Epithelial cell of esophagus (primary cell): Measurements from ENCODE around the gene AK8.
A peak's percentile ranks its signal among the peaks of the same experiment; 100 is the strongest.

ENCODE experiments used
- DNase-seq: peaks from one replicate; pipeline ENCODE4 v3.0.0; 2010; ENCODE audit warnings: low read depth
- H3K4me3 ChIP-seq: 2 replicates; pipeline ENCODE4 v1.5.1; 2011; ENCODE audit warnings: mild to moderate bottlenecking, low read length, control low read depth
- TF ChIP-seq, protein P1 (sequence below): IDR thresholded peaks from 2 replicates; pipeline ENCODE4 v1.5.1; 2011; ENCODE audit warnings: low read depth, mild to moderate bottlenecking, low read length, control low read depth, inconsistent platforms; ENCODE audit not compliant: insufficient read depth; ENCODE audit errors: missing control alignments

AK8 gene

DNA sequence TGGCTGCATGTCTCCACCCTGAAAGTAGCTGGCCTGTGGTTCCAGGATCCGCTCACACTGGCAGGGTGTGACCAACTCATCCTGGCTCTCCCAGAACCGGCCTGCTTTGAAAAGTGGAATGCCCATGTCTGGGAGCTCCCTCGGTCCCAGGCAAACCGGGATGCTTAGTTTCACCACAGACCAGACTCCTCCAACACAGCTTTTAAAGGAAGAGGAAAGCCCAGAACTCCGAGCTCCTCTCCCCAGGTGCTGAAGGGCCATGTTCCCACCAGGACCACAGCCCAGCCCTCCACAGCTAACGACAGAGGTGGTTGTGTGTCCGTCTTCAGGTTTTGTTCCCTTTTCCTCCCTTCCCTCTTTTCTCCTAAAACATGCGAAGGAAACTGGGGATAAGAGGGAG lies 169.8 kb downstream of the AK8 start:
- DNase-seq: no peak
- TF ChIP-seq, protein P1, sequence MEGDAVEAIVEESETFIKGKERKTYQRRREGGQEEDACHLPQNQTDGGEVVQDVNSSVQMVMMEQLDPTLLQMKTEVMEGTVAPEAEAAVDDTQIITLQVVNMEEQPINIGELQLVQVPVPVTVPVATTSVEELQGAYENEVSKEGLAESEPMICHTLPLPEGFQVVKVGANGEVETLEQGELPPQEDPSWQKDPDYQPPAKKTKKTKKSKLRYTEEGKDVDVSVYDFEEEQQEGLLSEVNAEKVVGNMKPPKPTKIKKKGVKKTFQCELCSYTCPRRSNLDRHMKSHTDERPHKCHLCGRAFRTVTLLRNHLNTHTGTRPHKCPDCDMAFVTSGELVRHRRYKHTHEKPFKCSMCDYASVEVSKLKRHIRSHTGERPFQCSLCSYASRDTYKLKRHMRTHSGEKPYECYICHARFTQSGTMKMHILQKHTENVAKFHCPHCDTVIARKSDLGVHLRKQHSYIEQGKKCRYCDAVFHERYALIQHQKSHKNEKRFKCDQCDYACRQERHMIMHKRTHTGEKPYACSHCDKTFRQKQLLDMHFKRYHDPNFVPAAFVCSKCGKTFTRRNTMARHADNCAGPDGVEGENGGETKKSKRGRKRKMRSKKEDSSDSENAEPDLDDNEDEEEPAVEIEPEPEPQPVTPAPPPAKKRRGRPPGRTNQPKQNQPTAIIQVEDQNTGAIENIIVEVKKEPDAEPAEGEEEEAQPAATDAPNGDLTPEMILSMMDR: no peak
- H3K4me3 ChIP-seq: no peak overlapping the region

DNA sequence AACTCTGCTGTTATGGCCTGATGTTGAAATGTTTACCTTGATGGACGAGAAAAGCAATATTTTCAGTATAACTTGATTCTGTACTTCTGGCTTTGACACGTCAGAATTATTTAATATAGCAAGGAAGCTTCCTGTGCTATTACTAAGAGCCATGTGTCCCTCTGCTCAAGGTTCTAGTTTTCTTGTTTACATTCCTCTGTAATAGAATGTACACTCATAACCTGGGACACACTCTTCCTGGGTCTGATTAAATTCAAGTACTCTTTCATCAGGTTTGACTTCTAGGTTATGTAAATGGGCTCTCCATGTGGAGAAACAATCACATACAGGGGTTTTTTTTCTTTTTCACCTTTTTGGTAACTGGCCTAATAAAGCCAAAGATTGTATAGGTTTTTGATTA lies 174.7 kb downstream of the AK8 start:
- H3K4me3 ChIP-seq: no peak overlapping the region
- DNase-seq: peak; percentile 83
- TF ChIP-seq, protein P1: no peak

DNA sequence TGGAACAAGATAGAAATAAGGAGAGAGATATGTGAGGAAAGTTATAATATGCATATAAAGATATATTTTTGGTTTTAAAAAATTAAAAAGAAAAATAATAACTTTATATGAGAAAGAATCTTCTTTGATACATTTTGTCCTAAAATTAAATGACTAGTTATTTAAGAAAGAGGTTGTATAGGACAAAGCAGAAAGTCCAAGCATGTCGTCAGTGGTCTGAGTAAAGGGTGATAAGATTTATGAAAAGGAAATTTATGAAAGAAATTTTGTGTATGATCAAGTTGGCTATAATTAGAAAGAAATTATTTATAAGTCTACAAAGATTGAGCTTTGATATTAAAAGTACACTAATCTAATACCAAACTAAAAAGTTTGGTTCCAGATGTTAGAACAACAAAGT lies 175.8 kb downstream of the AK8 start:
- no peak overlapping the region for H3K4me3 ChIP-seq
- TF ChIP-seq, protein P1: no peak
- DNase-seq: no peak

DNA sequence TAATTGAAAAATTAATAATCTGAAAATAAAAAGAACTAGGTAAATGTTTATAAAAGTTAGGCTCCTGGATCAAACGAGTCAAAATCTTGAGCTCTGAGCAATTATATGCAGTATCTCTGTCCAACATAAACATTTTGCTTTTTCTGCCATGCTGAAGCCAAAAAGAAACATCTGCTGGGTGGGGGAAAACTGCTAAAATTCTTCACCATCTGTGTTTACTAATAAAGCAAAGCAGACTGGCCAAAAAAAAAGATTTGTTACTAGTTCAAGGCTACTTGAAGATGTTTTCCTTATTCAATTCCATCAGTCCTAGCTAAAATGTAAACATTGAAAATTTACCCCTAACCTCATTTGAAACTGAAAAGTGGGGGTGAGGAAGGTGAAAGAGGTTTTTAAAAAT lies 178.1 kb downstream of the AK8 start:
- TF ChIP-seq, protein P1: no peak
- H3K4me3 ChIP-seq: no peak overlapping the region
- no peak for DNase-seq

DNA sequence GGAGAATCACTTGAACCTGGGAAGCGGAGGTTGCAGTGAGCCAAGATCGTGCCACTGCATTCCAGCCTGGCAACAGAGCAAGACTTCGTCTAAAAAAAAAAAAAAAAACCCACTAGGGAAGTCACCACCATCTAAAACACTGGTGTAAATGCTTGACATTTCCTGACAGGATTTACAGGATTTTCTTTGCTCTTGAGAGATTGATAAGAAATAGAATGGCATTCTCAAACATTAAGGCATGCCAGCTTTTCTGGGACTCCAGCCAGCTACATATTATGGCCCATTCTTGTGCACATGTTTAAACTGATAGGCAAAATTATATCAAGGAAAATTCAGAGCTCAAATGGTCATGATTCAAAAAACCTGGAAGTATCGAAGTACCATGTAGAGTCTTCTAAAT lies 179.1 kb downstream of the AK8 start:
- DNase-seq: no peak
- no peak overlapping the region for H3K4me3 ChIP-seq
- TF ChIP-seq, protein P1: no peak

DNA sequence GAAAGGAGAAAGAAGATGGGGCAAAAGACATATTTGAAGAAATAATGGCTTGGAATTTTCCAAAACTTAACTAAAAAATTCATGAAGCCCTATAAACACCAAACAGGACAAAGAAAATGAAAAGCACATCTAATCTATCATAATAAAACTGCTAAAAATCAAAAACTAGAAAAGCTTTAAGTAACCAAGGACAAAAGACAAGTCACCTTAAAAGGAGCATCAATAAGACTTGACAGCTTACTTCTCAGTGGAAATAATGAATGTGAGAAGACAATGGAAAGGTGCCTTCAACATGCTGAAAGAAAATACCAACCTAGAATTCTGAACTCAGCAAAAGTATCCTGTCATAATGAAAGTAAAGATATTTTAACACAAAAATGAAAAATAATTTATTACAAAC lies 180.9 kb downstream of the AK8 start:
- no peak overlapping the region for H3K4me3 ChIP-seq
- TF ChIP-seq, protein P1: no peak
- DNase-seq: no peak

DNA sequence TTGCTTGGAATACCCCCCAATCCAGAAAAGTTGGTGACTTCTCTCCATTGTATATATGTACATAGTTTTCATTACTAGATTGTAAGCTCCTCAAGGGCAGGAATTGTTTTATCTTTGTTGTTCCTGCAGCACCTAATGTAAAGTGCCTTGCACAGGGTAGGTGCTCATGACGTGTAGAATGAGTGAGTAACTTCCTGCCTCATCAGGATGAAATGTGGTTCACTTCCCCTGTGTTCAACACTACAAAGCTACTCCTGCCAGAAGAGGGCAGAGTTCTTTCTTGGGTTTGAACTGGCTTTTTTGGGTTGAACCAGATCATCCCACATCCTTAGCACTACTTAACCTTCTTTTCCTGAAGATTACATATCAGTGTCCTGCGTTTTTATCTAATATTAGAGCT lies 183.9 kb downstream of the AK8 start:
- DNase-seq: peak; percentile 52
- H3K4me3 ChIP-seq: no peak overlapping the region
- TF ChIP-seq, protein P1: peak; percentile 30
